Pancreas (tissue), 10 donors: Measurements from ENCODE around the gene SYNPO2. TPM values are rescaled to one million over a fixed set of nuclear protein-coding genes. Genes with fewer than 3 reads are reported as not detected.

Experiments used
- ATAC-seq, 4 donors: fragments of 200-7000 bp; cut with Tn5 transposase; one replicate each; pipeline versions ENCODE4 v1.8.0 to v1.9.1; 2020; ENCODE audit warnings: mild to moderate bottlenecking in 4 of 4, moderate library complexity in 4 of 4
- DNase-seq, 6 donors: peaks; one replicate each; pipeline ENCODE4 v3.0.0-alpha.2; 2020
- FAIRE-seq: peaks from 2 replicates; lab custom pipeline; 2012; peaks lifted over from hg19 to GRCh38; lab: Jason Lieb, UNC
- H3K27ac ChIP-seq, 4 donors: fragments of 200-600 bp; sonication (generic); 1 replicate in 3 of 4; 2 replicates in 1 of 4; pipeline versions ENCODE4 v1.5.0 to v1.8.0; 2020
- H3K27me3 ChIP-seq, 4 donors: fragments of 200-600 bp; one replicate each; pipeline ENCODE4 v1.8.0; 2021
- H3K36me3 ChIP-seq, 3 donors: fragments of 200-600 bp; sonication (generic) in 1 of 3; one replicate each; pipeline versions ENCODE4 v1.5.0 to v1.8.0; 2020 to 2021
- H3K4me1 ChIP-seq, 3 donors: fragments of 200-600 bp; one replicate each; pipeline ENCODE4 v1.8.0; 2021
- H3K4me3 ChIP-seq, 4 donors: fragments of 200-600 bp; sonication (generic) in 2 of 4; one replicate each; pipeline versions ENCODE4 v1.5.0 to v1.8.0; 2020 to 2021
- H3K9me3 ChIP-seq, 4 donors: fragments of 200-600 bp; one replicate each; pipeline ENCODE4 v1.8.0; 2021
- WGBS, 2 donors: extraction: QIAGEN DNeasy Blood & Tissue Kit; methylation state at CpG; one replicate each; pipeline ENCODE4 v1.1.7; 2013; 5-methylcytosine and 5-hydroxymethylcytosine counted together
- intact Hi-C, 3 donors: fragments of 100-400 bp; cut with DNase I; formaldehyde crosslinking; loops; one replicate each; pipeline versions ENCODE4 v1.11.1 to v1.14.2; 2022
- polyA plus RNA-seq, 2 donors: library from polyadenylated mRNA; stranded (reverse); fragments of 200-250 nt; gene quantifications; one replicate each; pipeline ENCODE4 v1.2.3, GENCODE V29; 2013
- total RNA-seq, 6 donors: library from RNA; stranded (reverse); fragmentation: NEBNext Ultra II Directional in 4 of 6; extraction: Animal tissue kit (Norgen Biotek cat#: 25700) in 4 of 6; gene quantifications; one replicate each; pipeline versions ENCODE4 v1.2.1 to v1.2.4, GENCODE V29; 2021 to 2023
- TF ChIP-seq, protein P1 (sequence below), 4 donors: fragments of 200-600 bp; sonication (generic) in 3 of 4; IDR thresholded peaks; one replicate each; pipeline versions ENCODE4 v1.5.0 to v1.8.0; 2021; ENCODE audit warnings: antibody characterized with exemption in 4 of 4
- donor health status: healthy with polysubstance abuse.
- donor health status: DM: no; HTN: no; CAD: no; lungs with moderate emphysema.
- donor health status: DM: no; HTN: no; CAD: no.
- donor health status: control.
- donor health status: control.
- donor health status: Bipolar disorder and iron deficiency.
- donor health status: DM: yes; HTN: yes; CAD: no.
- donor health status: DM: no; HTN: no; CAD: no.
- donor health status: DM: no; HTN: no; CAD: no.
- donor health status: DM: yes; HTN: yes; CAD: no.

The SYNPO2 gene
- total and polyA plus RNA-seq, 8 donors, result 2.1 to 10.9 (median 4.1) TPM

DNA sequence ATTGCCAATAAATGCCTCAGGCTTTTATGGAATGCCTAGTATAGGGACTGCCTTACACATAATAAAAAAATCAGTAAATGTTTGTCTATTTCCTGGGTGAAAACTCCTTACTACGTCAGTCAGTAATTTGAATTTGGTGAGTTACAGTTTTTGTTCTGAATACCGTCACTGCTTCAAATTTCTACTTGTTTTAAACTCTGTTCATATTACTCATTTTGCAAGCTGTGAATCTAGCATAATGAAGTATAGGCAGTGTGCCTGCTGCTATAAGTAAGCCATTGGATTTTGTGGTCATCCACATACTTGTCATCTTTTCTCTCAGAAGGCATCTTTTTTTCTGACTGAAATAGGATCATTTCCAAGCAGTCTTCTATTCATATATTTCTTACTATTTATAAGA lies 43.1 kb downstream of the SYNPO2 start:
- WGBS, 2 donors, result 89 to 97% methylated on average over 2 of the region's 2 CpGs
- H3K4me1 ChIP-seq, result no peaks in the 10 kb centered on the region
- H3K27ac ChIP-seq, result no peak overlapping the region
- intact Hi-C loops, result no loop called here
- H3K36me3 ChIP-seq, result no peaks in the 10 kb centered on the region
- TF ChIP-seq, protein P1, sequence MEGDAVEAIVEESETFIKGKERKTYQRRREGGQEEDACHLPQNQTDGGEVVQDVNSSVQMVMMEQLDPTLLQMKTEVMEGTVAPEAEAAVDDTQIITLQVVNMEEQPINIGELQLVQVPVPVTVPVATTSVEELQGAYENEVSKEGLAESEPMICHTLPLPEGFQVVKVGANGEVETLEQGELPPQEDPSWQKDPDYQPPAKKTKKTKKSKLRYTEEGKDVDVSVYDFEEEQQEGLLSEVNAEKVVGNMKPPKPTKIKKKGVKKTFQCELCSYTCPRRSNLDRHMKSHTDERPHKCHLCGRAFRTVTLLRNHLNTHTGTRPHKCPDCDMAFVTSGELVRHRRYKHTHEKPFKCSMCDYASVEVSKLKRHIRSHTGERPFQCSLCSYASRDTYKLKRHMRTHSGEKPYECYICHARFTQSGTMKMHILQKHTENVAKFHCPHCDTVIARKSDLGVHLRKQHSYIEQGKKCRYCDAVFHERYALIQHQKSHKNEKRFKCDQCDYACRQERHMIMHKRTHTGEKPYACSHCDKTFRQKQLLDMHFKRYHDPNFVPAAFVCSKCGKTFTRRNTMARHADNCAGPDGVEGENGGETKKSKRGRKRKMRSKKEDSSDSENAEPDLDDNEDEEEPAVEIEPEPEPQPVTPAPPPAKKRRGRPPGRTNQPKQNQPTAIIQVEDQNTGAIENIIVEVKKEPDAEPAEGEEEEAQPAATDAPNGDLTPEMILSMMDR (IDR thresholded peaks at IDR 0.05), result no peak
- DNase-seq, result no peak
- H3K4me3 ChIP-seq, result no peak overlapping the region
- ATAC-seq, result no peak
- no peaks in the 10 kb centered on the region for H3K27me3 ChIP-seq
- H3K9me3 ChIP-seq, result no peaks in the 10 kb centered on the region
- no peak for FAIRE-seq

DNA sequence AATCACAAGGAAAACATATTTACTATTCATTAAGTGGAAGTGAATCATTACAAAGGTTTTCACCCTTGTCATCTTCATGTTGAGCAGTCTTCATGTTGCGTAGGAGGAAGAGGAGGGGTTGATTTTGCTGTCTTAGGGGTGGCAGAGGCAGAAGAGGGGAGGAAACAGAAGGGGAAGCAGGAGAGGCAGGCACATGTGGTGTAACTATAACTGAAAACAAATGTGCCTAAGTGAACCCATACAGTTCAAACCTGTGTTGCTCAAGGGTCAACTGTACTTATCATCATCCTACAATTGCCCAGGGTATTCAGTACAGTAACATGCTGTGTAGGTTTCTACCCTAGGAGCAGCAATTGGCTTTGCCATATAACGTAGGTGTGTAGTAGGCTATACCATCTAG lies 47.2 kb downstream of the SYNPO2 start:
- no peaks in the 10 kb centered on the region for H3K4me1 ChIP-seq
- no peaks in the 10 kb centered on the region for H3K36me3 ChIP-seq
- DNase-seq (no peak), ATAC-seq (no peak), FAIRE-seq (no peak)
- TF ChIP-seq, protein P1 (IDR thresholded peaks at IDR 0.05), result no peak
- intact Hi-C loops, result no loop called here
- H3K9me3 ChIP-seq, result no peaks in the 10 kb centered on the region
- H3K27me3 ChIP-seq, result no peaks in the 10 kb centered on the region
- H3K27ac ChIP-seq, result no peak overlapping the region
- 77 to 79% methylated on average over 2 of the region's 2 CpGs for WGBS, 2 donors
- no peak overlapping the region for H3K4me3 ChIP-seq

DNA sequence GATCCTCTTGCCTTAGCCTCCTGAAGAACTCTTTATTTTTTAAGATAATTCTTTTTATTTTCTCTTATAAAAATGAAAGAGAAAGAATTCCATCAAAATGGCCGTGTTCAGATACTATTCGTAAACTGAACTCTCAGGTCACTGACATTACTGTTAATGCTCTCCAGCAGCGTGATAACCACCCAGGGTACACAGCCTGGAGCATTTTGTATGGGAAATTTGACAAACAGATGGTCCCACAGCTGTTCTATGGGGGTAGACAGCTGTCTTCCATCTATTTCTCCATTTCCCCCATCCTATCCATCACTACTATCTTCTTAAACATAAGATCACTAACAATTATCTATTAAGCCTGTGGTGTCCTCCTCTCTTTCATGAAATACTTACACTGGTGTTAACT lies 47.8 kb downstream of the SYNPO2 start:
- TF ChIP-seq, protein P1 (IDR thresholded peaks at IDR 0.05), result no peak
- DNase-seq (no peak), FAIRE-seq (no peak), ATAC-seq (no peak)
- intact Hi-C loops, result no loop called here
- 68 to 77% methylated on average over 3 of the region's 3 CpGs for WGBS, 2 donors
- H3K9me3 ChIP-seq, result no peaks in the 10 kb centered on the region
- H3K36me3 ChIP-seq, result no peaks in the 10 kb centered on the region
- H3K4me1 ChIP-seq, result no peaks in the 10 kb centered on the region
- no peaks in the 10 kb centered on the region for H3K27me3 ChIP-seq
- H3K4me3 ChIP-seq, result no peak overlapping the region
- no peak overlapping the region for H3K27ac ChIP-seq

DNA sequence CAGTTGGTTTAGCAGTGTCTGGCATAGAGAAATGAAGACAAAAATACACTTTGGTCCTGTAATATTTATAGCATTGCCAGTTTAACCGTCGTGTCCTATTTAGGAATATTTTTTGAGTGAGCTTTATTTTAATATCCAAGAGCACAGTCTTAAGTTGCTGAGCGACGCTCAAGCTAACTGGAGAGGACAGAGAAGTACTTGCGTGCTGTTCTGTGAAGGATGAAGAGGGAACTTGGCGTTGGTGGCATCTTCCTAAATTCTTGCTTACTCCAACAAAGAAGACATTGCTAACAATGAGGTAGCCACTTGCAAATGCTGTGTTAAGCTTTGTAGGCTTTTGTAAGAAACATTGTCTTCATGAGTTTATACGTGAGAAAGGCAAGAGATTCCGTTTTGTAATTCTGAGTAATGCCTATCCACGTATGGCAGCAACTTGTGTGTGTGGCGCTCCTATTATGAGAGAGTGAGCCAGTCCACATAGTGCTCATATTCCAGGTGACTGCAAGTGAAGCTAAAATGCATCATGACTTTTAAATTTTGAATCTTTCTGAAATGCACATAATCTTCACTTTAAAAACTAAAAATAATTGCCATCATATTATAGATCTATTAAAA lies 50.6 kb downstream of the SYNPO2 start:
- Histone ChIP-seq H3K9me3 (no peaks in the 10 kb centered on the region), H3K4me1 (no peaks in the 10 kb centered on the region), H3K27me3 (no peaks in the 10 kb centered on the region), H3K36me3 (no peaks in the 10 kb centered on the region), H3K27ac (no peak overlapping the region), H3K4me3 (no peak overlapping the region)
- TF ChIP-seq, protein P1 (IDR thresholded peaks at IDR 0.05), result no peak
- no peak for ATAC-seq
- WGBS, 2 donors, result 73 to 85% methylated on average over 10 of the region's 10 CpGs
- DNase-seq, result no peak
- intact Hi-C loops, result no loop called here
- FAIRE-seq, result no peak

DNA sequence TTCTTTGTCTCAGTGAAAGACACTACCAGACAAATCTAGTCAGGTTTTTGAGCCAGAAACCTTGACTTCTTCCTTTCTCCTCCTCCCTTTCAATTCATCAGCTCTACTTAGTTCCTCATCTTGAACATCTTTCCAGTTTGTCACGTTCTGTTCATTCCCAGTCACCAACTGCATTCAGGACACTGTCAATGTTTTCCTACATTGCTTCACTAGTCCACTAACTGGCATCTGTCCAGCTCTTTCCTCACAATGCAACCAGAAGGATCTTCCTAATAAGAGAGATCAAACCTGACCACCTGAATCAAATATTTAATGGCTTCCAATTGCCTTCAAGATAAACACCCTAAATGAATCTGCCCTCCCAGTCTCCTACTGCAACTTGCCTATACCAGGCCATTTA lies 52.5 kb downstream of the SYNPO2 start:
- WGBS, 2 donors, result 33 to 50% methylated on average over 1 of the region's 1 CpG
- Histone ChIP-seq H3K36me3 (no peaks in the 10 kb centered on the region), H3K27ac (no peak overlapping the region), H3K4me3 (no peak overlapping the region), H3K9me3 (no peaks in the 10 kb centered on the region), H3K4me1 (no peaks in the 10 kb centered on the region), H3K27me3 (no peaks in the 10 kb centered on the region)
- FAIRE-seq, result no peak
- ATAC-seq, result no peak
- intact Hi-C loops, result no loop called here
- TF ChIP-seq, protein P1 (IDR thresholded peaks at IDR 0.05), result no peak
- peak in 1 of 6 donors; percentile 19 for DNase-seq
